ENCODE results near the gene NDUFV1.

DNA sequence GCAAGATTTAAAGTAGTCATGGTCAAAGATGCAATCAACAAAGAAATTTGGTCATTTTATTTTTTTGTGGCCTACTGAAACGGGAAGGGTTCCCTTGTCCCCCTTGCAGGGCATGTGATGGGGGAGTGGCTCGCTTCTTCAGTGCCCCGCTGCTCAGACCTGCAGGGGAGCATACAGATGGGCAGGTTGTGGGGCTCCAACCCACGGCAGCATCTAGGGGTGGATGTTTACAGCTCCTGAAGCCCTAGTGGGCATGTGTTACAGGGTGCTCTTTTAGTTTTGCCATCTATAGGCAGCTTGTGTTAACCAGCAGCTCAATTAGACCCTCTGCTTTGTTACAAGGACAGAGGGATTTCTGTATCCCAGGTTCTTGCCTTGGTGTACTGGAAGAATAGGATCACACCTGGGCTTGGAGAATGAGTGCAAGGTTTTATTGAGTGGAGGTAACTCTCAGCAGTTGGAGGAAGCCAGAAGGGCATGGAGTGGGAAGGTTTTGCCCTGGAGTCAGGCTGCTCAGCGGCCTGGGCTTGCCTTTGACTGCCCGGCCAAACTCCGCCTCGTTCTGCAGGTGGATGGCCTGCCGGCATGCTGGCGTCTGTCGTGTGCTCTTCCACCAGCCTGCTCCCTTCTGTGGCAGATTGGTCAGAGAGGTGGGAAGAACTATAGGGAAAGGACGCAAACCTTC is 13.7 kb upstream of the NDUFV1 start:
- TF ChIP-seq POLR2A (IDR thresholded peaks at IDR 0.05) = no peak
- TF ChIP-seq, protein P1, sequence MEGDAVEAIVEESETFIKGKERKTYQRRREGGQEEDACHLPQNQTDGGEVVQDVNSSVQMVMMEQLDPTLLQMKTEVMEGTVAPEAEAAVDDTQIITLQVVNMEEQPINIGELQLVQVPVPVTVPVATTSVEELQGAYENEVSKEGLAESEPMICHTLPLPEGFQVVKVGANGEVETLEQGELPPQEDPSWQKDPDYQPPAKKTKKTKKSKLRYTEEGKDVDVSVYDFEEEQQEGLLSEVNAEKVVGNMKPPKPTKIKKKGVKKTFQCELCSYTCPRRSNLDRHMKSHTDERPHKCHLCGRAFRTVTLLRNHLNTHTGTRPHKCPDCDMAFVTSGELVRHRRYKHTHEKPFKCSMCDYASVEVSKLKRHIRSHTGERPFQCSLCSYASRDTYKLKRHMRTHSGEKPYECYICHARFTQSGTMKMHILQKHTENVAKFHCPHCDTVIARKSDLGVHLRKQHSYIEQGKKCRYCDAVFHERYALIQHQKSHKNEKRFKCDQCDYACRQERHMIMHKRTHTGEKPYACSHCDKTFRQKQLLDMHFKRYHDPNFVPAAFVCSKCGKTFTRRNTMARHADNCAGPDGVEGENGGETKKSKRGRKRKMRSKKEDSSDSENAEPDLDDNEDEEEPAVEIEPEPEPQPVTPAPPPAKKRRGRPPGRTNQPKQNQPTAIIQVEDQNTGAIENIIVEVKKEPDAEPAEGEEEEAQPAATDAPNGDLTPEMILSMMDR (IDR thresholded peaks at IDR 0.05 in 4 of 5, conservative IDR thresholded peaks at IDR 0.05 in 1 of 5) = no peak
